Activated CD4-positive, alpha-beta T cell treated with anti-CD3 and anti-CD28 coated beads, Interleukin-2, amount 50 U/mL, for 24 hours (primary cell): ENCODE data around the gene SLC35F4.

ENCODE experiments used
- DNase-seq, 2 donors: peaks; one replicate each; pipeline ENCODE4 v3.0.0-alpha.2; 2020; ENCODE audit warnings: low read depth in 1 of 2, low spot score in 1 of 2

SLC35F4 gene

GRCh38 chr14:57640036-57640435, 225.9 kb downstream of the SLC35F4 start:
- DNase-seq = no peak

DNA sequence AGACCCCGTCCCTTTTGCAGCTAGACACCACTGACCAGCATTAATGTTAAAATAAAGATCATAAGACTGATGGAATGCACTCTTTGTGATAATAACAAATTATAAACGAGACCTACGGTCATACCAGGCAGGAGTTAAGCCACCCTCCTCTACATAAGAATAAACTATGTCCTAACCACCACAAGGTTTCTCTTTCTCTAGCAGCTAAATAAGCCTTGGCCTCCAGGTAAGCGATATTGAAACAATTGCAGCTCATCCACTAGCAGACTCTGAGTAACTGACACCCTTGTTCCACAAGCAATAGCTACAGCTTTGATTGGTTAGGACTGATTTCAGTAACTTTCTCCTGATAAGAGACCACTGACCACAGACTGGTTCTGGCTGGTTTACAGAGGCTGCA, 228.0 kb downstream of the SLC35F4 start:
- DNase-seq = no peak

DNA sequence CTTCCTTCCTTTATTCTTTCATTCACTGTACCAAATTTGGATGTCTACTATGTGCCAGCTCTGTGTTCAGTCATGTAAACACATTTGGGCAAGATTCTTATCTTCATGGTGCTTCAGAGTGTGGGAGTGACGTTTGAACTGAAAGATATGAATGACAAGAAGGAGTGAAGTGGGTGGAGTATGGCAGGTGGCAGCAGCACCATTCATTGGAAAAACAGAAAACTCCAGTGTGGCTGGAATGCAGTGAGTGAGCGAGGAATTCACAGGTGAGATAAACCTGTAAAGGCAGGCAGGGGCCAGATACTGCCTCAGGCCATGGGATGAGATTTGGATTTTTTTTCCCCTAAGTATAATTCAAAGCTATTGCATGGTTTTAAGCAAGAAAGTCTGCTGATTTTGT, 231.6 kb downstream of the SLC35F4 start:
- DNase-seq = no peak

DNA sequence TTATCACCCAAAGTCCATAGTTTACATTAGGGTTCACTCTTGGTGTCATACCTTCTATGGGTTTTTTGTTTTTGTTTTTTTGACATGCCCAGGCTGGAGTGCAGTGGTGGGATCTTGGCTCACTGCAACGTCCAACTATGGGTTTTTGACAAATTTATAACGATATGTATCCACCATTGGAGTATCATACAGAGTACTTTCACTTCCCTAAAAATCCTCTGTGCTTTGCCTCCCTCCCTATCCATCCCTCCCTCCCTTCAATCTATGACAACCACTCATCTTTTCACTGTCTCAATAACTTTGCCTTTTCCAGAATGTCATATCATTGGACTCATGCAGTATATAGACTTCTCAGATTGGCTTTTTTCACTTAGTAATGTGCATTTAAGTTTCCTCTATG, 233.2 kb downstream of the SLC35F4 start:
- DNase-seq = no peak

GRCh38 chr14:57617510-57617909, 248.4 kb downstream of the SLC35F4 start:
- no peak for DNase-seq

DNA sequence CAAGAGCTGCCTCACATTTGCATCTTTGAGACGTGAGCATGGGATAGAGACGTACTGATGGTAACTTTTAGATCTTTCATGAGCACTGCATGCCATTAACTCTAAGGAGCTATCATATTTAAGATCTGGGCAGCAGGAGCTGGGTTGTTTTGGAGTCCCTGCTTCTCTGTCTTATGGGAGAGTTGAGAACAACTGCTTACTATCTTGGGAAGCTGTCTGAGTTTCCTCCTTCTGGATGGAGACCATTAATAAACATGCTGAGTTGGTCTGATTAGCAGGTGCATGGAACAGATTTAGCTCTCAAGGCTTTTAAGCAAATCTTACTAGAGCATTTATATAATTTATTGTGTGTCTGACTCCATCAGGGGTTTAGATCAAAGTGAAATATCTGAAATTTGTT, 252.9 kb downstream of the SLC35F4 start:
- DNase-seq = no peak

GRCh38 chr14:57611555-57612075, 254.3 kb downstream of the SLC35F4 start:
- DNase-seq = no peak

GRCh38 chr14:57610631-57611030, 255.3 kb downstream of the SLC35F4 start:
- DNase-seq = no peak

- no peak for DNase-seq
Observed at GRCh38 chr14:57609192-57610075, 256.5 kb downstream of the SLC35F4 start.

- no peak for DNase-seq
Observed at GRCh38 chr14:57607086-57607485, 258.8 kb downstream of the SLC35F4 start.

- no peak for DNase-seq
Observed at GRCh38 chr14:57583396-57583795, 282.5 kb downstream of the SLC35F4 start.

DNA sequence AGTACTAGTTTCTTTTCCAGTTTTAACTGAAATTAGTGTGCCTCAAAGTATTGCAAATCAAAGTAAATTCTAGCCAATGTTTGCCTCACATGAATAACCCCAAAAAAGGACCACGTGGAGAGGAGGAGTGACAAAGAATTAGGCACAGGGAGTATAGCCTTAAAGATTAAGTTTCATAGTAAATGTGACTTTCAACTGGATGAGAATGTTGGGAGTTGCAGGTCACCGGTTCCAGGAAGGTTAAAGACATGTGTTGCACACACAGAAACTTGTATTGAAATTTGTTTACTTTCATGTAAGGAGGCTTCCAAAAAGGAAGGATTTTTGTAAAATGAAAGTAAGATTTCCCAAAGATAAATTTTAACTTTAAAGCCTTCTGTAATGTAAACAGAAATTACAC, 283.1 kb downstream of the SLC35F4 start:
- DNase-seq = no peak

DNA sequence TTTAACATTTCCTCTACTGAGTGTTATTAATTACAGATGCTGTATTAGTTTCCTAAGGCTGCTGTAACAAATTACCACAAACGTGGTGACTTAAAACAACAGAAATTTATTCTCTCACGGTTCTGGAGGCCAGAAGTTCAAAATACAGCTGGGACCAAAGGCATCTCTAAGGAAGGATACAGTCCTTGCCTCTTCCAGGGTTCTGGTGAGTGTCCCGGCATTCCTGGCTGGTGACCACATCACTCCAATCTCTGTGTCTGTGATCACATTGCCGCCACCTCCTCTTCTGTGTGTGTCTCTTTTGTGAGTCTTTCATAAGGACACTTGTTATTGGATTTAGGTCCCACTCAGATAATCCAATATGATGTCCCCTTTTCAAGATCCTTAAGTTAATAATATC, 287.1 kb downstream of the SLC35F4 start:
- DNase-seq = no peak

DNA sequence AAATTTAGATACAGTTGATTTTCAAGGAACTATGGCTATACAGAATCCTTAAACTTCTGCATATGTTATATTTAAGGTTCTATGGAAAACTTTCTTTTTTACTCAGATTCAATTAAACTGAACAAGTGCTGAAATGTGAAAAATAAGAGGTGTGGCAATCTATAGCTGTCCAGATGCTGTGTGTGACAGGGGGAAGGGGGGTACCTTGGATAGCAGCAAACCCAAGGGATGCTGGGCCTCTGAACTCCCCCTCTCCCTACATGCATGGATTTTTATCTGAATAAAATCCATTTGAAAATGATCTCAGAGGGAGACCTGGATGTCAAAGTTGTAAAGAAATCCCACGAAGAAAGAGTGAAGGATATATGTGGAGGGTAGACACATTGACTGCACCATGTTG, 289.4 kb downstream of the SLC35F4 start:
- DNase-seq = no peak

DNA sequence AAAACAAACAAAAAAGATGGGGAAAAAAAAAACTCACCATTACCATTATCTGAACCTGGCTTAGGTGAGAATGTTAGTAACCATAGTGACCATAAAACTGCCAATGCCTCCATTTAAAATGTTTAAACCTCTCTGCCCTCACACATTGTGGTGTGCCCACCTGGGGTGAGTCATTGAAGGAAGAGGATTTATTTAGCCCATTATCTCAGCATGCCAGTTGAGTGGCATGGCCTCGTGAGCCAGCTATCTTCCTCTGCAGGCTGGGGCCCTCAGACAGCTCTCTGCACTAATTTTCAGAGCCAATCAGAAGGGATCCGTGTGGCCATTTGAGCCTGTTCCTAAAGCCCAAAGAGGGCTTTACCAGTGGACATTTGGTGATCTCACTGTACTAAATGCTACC, 290.4 kb downstream of the SLC35F4 start:
- no peak for DNase-seq

DNA sequence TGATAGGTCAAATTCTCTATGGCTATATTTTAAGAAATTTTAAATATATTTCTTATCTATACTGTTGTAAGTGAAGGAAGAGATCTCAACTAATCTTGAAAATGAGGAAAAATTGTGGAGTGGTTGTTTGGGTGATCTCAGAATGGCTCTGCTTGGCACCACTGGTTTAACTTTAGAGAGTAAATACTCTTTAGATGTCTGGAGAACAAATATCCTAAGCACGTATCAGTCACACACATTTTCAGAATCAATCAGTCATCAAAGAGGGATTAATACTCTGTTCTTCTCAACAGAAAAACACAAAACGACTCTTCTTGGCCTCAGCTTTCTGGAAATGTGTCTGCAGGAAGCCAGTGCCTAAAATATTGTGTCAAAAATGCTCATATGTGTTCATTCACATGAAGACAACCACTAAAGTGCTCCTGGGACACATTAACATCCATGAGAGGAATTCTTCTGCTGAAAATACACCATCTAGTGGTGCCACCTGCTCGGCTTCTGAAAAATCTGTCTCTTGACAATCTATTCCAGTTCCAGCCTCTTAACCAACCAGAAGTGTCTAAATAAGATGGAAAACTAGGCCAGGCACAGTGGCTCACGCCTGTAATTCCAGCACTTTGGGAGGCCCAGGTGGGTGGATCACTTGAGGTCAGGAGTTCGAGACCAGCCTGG, 291.1 kb downstream of the SLC35F4 start:
- DNase-seq = no peak

- no peak for DNase-seq
Observed at GRCh38 chr14:57573173-57573572, 292.7 kb downstream of the SLC35F4 start.

DNA sequence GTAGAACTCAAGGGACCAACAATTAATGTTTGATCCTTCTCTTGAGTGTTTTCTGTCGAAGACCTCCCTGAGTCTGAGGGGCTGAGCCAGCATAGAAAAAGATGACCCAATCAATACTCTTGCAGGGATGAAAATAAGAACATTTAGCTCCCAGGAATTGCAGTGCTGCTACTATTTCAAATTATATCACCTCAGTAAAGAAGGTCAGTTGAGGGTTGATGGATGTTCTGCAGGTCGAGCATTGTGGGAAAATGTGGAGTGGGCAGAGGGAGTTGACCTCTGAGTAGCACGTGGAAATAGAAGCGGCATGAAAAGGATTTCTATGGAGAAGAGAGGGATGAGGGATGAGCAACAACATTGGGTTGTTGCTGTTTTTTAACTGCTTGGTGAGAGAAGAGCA, 297.3 kb downstream of the SLC35F4 start:
- DNase-seq = no peak

GRCh38 chr14:57567220-57567619, 298.7 kb downstream of the SLC35F4 start:
- no peak for DNase-seq

DNA sequence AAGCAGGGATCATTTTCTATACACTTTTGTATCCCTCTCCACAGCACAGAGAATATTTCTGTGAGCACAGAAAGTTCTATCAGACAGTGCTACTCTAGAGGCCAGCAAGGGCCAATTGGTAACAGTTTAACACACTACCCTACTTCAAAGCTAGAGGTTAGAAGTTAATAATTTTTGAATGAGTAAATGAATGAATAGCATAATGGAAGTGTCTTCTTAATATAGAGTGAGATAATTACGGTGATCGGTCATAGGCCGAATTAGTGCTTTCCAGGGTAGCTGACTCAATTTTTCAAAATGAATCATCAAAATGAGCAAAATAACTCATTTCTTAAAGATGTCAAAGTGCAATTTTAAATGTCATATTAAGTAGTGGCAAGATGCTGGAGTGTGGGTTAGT, 305.2 kb downstream of the SLC35F4 start:
- DNase-seq = no peak

DNA sequence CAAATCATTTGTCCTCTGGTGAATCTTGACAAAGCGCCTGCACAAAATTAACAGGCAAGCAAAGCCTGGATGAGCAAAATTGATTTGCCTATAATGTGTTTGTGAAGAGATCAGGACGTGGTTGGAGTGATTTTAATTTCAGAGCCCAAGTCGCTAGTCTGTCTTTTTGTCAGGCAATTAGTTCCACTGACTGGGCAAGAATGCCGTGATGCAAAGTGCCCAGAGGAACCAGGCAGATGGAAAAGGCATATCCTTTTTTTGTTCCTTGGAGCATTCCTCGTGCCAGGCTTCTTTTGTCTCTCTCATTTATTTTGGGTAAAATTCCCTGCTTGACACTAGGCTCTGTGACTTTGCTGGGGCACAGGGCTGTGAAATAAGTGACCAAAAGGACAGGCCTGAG, 306.3 kb downstream of the SLC35F4 start:
- DNase-seq = no peak

DNA sequence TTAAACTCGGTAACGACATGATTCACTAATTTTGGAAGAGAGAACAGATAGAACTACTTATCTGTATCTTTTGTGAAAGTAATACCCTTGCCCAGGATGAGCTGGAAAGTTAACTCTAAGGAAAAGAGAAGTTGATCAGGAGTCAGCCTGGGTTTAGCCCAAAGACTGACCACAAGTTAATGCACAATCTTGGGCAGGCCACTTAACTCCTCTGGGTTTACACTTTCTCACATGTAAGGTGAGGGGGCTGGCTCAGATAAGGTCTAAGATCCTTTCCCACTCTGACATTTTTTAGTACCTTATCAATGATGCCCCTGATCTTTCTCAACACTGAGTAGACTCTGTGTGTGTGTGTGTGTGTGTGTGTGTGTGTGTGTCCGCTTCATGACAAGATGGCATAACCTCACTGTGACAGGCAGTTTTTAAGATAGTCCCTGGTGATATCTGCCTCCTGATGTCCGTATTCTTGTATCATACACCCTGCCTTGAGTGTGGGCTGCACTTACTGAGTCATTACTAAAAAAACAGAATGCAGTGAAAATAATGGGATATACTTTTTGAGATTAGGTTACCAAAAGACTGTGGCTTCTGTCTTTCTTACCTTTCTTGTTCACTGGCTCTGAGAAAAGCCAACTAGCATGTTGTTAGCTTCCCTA, 316.0 kb downstream of the SLC35F4 start:
- no peak for DNase-seq
